ENCODE results near the gene CCDC197.

CCDC197 gene

GRCh38 chr14:94042433-94043091 lies 45.5 kb downstream of the CCDC197 start:
- no peak for DNase-seq (ENCODE audit: low read depth, low spot score)

DNA sequence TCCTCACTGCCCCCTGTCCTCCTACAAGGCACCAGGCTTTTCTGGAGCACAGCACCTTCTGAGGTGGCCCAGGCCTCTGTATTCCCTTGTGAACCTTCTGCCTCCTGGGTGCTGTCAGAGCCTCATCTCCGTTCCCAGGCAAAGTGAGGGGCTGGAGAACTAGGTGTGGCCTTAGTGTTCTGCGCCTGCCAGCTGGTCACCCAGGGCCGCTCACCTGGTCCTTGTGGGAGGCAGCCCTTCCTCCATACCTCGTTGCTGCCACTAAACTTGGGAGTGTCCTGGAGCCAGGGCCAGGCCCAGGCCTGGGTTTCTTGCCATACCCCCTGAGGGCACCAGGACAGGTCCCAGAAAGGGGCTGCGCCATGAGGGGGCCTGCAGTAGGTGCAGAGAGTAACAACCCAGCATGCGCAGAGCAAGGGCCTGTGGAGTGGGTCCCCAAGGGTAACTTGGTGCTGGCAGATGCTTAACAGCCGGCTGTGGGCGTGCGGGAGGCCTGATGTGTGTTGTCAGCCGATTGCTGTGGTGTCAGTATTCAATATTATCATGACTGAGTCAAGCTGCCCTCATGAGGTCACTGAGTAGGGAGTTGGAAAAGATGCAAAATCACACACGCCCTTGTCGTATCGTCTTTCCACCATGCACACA lies 46.1 kb downstream of the CCDC197 start:
- DNase-seq (ENCODE audit: low read depth, low spot score) = no peak

- DNase-seq (ENCODE audit: low read depth, low spot score) = no peak
These were observed 46.8 kb downstream of the CCDC197 start for GRCh38 chr14:94043756-94044475.

DNA sequence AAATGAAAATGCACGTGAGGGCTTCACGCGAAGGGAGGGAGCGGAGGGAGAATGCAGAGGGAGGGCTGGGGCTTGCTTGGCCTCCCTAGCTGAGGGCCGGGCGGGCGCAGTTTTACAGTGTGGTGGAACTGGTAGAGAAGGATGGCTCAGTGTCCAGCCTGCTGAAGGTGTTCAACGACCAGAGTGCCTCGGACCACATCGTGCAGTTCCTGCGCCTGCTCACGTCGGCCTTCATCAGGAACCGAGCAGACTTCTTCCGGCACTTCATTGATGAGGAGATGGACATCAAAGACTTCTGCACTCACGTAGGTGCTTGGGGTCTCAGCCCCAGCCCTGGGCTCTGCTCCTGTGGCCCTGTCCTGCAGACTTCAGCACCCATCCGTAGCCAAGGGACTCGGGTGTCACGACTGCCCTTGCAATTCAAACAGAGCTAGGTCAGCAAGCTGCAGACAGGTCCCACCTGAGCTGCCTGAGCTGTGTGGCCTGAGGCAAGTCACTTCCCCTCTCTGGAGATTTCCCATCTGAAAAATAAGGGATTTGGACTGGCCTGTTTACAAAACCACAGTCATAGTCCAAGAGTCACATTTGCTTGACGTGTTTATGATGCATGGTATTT lies 47.5 kb downstream of the CCDC197 start:
- DNase-seq (ENCODE audit: low read depth, low spot score) = no peak

GRCh38 chr14:94045101-94045500 lies 48.0 kb downstream of the CCDC197 start:
- DNase-seq (ENCODE audit: low read depth, low spot score) = no peak

DNA sequence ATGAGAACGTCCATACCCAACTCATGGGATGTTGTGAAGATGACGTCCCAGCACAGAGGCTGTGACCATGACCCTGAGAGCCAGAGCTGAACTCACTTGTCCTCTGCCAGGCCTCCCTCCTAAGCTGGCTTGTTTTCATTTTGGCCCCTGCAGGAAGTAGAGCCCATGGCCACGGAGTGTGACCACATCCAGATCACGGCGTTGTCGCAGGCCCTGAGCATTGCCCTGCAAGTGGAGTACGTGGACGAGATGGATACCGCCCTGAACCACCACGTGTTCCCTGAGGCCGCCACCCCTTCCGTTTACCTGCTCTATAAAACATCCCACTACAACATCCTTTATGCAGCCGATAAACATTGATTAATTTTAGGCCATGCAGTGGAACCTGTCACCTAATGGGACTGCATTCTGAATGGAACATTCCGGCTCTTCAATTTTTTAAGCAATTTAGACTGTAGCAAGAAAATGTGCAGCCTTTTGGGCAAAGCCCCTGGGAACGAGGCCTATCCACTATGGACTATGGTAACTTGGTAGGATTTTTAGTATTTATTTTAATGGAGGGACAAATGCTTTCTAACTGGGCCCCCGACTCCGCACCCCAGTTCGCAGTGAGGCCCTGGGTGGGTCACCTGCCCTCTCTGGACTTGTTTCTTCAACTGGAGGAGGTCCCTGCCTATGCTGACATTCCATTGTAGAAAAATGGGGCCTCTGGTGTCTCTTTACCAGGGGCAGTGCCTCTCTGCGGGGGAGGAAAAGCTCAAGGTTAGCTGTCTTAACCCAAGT lies 48.7 kb downstream of the CCDC197 start:
- DNase-seq (ENCODE audit: low read depth, low spot score) = no peak

DNA sequence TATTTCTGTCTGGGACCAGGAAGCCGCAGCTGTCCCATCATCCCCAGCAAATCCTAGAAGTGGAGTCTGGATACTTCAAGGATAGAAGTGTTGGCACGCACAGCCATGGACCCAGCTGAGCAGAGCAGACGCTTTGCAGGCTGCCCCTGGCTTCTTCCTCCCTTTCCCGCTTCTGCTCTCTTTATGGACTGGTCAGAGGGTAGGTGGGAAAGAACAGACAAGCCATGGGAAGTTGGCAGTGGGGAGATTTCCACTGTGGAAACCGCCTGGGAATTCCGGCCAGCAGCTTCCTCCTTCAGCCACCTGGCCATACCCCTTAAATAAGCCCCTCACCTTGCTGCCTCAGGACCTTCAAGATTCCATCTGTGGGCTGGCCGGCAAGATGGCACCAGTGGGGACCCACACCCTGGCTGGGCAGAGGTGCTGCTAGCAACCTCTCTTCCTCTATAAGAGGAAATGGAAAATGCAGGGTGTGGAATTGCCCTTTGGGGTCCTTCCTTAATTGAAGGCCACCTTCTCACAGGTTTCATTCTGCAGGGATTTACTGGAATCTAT lies 49.7 kb downstream of the CCDC197 start:
- DNase-seq (ENCODE audit: low read depth, low spot score) = no peak

GRCh38 chr14:94047581-94047980 lies 50.5 kb downstream of the CCDC197 start:
- DNase-seq (ENCODE audit: low read depth, low spot score) = no peak

DNA sequence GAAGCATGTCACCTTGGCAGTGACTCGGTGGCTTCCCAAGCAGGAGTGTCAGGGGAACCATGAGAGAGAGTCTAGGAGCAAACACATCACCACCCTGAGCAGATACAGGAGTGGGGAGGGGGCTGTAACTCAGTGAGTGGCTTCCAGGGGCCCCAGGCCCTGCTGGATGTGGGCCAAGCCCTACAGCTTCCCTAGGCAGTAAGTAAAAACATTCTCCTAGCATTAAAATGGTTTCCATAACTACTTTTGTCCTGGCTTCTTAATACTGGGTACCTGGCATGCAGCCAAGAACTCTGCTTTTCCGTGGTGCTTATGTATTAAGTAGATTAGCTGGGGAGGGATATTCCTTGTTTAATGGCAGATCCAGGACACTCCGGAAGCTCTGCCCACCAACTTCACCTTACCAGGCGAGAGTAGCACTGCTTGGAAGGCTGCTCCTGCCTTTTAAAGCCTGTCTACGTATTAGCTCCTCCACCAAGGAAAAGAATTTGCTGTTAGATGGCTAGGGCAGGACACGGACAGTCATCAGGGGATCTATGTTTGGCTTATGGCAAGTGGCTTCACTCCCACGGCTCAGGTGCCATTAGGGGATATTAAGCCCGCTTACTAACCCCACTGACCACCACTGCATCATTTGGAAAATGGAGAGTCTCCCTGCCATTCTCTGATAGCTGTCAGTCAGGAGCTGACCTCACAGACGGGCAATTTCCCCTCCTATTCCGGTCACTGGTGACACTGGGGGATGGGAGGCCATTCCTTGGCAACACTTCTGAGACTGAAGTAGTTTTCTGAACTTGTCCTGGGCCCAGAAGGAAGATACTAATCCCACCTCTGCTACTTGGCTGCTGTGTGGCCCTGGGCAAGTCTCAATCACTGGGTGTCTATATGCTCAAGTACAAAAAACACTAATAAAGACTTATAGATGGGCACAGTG lies 51.9 kb downstream of the CCDC197 start:
- no peak for DNase-seq (ENCODE audit: low read depth, low spot score)

DNA sequence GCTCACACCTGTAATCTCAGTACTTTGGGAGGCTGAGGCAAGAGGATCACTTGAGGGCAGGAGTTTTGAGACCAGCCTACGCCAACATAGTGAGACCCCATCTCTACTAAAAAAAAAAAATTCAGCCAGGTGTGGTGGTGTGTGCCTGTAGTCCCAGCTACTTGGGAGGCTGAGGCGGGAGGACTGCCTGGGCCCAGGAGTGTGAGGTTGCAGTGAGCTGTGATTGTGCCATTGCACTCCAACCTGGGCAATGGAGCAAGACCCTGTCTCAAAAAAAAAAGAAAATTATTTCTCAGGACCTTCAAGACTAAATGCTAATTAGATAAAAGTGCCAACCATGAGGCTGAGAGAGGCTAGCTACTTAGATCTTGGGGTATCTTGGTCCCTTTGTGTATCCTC lies 52.5 kb downstream of the CCDC197 start:
- no peak for DNase-seq (ENCODE audit: low read depth, low spot score)

GRCh38 chr14:94050231-94050880 lies 53.3 kb downstream of the CCDC197 start:
- no peak for DNase-seq (ENCODE audit: low read depth, low spot score)

DNA sequence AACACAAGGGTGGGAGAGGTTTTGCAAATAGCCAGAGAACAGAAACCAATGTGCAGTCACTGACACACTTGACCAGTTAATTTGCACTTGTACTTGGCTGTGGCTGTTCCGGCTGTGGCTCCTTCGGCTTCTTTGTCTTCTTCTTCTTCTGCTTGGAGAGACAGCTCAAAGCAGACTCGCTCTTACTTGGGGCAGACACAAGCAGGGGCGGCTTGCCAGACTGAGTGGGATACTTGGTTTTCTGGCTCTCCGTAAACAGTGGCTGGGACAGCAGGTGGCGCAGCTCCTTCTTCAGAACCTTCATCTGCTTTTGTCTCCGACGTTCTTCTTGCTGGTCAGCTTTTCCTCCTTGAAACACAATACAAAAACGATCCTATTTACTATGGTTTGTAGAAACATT lies 54.0 kb downstream of the CCDC197 start:
- DNase-seq (ENCODE audit: low read depth, low spot score) = no peak

DNA sequence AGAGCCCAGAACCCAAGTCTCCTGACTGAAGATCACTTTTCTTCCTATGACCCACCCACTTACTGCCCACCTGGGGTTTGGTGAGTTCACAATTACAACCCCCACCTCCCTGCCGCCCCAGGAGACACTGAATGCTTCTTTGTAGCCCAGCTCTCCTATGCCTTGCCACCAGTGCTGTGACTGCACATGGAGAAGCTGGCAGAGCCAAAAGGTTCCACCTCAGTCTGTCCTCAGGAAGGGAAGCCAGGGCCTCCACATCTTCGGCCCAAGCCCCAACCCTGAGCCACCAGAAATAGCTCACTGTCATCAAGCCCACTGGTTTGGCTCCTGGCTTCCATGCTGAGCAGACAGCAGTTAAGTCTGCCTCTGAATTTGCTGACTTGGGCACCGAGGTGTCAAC lies 54.7 kb downstream of the CCDC197 start:
- DNase-seq (ENCODE audit: low read depth, low spot score) = no peak

- DNase-seq (ENCODE audit: low read depth, low spot score) = no peak
These were observed 55.1 kb downstream of the CCDC197 start for GRCh38 chr14:94052199-94052598.

DNA sequence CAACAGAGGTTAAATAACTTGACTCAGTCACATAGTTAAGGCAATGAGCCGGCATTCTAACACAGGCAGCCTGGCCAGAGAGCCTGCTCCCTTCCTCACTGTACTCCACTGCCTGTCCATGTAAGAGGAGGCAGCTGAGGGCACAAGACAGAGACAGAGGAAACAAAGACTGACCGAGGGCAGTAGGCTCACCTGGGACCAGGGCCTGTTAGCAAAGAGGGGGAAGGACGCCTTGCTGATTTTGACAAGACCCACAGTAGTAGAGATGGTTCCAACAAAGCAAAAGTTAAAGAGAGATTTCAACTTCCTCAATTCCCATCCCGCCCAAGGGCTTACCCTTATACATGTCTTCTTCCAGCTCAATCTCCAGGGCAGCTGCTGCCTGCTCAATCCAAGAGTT lies 55.6 kb downstream of the CCDC197 start:
- no peak for DNase-seq (ENCODE audit: low read depth, low spot score)

GRCh38 chr14:94054401-94054800 lies 57.3 kb downstream of the CCDC197 start:
- no peak for DNase-seq (ENCODE audit: low read depth, low spot score)

DNA sequence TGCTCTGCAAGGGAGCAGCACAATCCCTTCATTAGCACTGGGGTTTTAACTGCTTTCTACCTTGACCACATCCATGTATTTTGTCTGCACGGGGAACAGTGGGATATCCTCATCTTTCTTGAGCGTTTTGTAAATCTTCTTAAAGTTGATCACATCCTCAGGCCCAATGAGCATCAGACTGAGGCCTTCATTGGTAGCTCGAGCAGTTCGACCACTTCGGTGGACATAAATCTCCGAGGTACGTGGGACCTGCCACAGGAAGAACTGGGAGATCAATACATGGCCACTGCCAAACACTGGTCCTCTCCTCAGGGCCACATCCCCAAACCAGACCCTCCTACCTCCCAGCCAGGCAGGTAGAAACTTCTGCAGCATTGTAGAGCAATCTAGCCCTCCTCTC lies 57.8 kb downstream of the CCDC197 start:
- DNase-seq (ENCODE audit: low read depth, low spot score) = no peak

DNA sequence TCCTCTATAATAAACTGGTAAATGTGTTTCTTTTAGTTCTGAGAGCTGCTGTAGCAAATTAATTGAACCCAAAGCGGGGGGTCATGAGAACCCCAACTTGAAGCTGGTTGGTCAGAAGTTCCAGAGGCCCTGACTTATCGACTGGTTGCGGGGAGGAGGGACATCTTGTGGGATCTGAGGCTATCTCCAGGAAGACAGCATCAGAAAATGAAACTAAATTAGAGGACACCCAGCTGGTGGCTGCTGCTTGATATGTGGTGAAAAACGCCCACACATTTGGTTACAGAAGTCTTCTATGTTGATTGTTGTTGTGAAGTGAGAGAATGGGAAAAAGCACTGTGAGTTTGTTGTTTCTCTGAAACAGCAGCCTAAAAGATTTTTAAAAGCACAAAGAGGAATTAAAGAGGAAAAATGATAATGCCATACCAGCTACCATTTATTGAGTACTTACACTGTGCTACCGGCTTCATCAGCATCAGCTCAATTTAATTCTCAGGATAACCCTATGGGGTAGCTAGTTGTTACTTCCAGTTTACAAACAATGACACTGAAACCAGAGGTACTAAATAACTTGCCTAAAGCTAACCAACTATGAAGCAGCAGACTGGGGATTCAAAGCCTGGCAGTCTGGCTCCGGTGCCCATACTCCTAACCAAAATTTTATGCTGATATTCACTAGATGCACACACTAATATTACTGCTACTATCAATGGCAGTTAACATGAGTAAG lies 59.6 kb downstream of the CCDC197 start:
- DNase-seq (ENCODE audit: low read depth, low spot score) = no peak

DNA sequence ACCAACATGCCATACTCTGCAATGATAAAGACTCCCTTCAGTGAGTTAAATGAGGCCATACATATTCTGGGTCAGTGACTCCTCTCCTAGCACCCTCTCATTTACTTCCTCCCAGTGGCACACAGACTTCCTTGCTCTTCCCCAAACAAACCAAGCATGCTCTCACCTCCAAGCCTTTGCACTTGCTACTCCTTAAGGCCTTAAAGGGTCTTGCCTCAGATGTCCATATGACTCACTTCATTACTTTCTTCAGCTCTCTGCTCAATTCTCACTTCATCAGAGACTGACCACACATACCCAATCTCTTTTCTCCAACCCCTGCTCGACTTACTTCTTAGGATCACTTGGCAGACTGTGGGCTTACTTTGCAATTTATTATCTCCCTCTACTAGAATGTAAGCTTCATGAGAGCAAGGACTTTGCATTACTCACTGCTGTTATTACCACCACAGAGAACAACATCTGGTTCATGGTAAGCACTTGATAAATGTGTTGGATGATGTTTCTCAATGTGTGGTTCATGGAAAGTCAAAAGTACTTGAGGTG lies 61.1 kb downstream of the CCDC197 start:
- DNase-seq (ENCODE audit: low read depth, low spot score) = no peak

Data from iPS DF 19.7 (cell line).